Superior temporal gyrus (tissue), 1 donor: ENCODE data around the gene TMEM158.

Source experiments
- DNase-seq: peaks from one replicate; pipeline ENCODE4 v3.0.0-alpha.2; 2016; ENCODE audit errors: extremely low spot score

The TMEM158 gene

GRCh38 chr3:45232521-45232920 is 6.4 kb upstream of the TMEM158 start:
- no peak for DNase-seq

GRCh38 chr3:45227946-45228345 is 1.9 kb upstream of the TMEM158 start:
- no peak for DNase-seq

GRCh38 chr3:45227071-45227820 is 1.2 kb upstream of the TMEM158 start:
- peak; percentile 22 for DNase-seq

- DNase-seq, result no peak
Measured at GRCh38 chr3:45225465-45226205, 452 bp downstream of the TMEM158 start.

- DNase-seq, result peak; percentile 75
Measured at GRCh38 chr3:45224824-45225464, 1.1 kb downstream of the TMEM158 start.

- DNase-seq, result no peak
Measured at GRCh38 chr3:45223889-45224727, 2.0 kb downstream of the TMEM158 start.

- DNase-seq, result no peak
Measured at GRCh38 chr3:45219694-45220093, 6.4 kb downstream of the TMEM158 start.

- DNase-seq, result no peak
Measured at GRCh38 chr3:45218578-45219390, 7.3 kb downstream of the TMEM158 start.

GRCh38 chr3:45216021-45216609 is 10.0 kb downstream of the TMEM158 start:
- DNase-seq, result no peak

GRCh38 chr3:45215466-45215865 is 10.6 kb downstream of the TMEM158 start:
- DNase-seq, result no peak

- DNase-seq, result no peak
Measured at GRCh38 chr3:45214061-45214680, 11.9 kb downstream of the TMEM158 start.

GRCh38 chr3:45212095-45212468 is 14.0 kb downstream of the TMEM158 start:
- no peak for DNase-seq

GRCh38 chr3:45211466-45212094 is 14.5 kb downstream of the TMEM158 start:
- no peak for DNase-seq

- peak; percentile 28 for DNase-seq
Measured at GRCh38 chr3:45210308-45211041, 15.6 kb downstream of the TMEM158 start.

GRCh38 chr3:45209526-45209925 is 16.6 kb downstream of the TMEM158 start:
- no peak for DNase-seq

GRCh38 chr3:45208586-45208985 is 17.5 kb downstream of the TMEM158 start:
- no peak for DNase-seq

- no peak for DNase-seq
Measured at GRCh38 chr3:45207446-45207845, 18.6 kb downstream of the TMEM158 start.

- no peak for DNase-seq
Measured at GRCh38 chr3:45205126-45205525, 21.0 kb downstream of the TMEM158 start.

- no peak for DNase-seq
Measured at GRCh38 chr3:45204136-45204535, 22.0 kb downstream of the TMEM158 start.
